CD4-positive, CD25-positive, alpha-beta regulatory T cell (primary cell): ENCODE results near the gene SLC7A8. TPM values are rescaled to one million over a fixed set of nuclear protein-coding genes. Genes with fewer than 3 reads are reported as not detected.

Experiments used
- polyA plus RNA-seq, 4 donors: library from polyadenylated mRNA; unstranded; fragments of 300-500 nt; fragmentation: Illumina TruSeq; gene quantifications; one replicate each; pipeline ENCODE4 v1.2.3, GENCODE V29; 2021
- total RNA-seq: library from RNA; stranded (reverse); gene quantifications from one replicate; pipeline ENCODE4 v1.2.3, GENCODE V29; 2022

SLC7A8 gene
- total and polyA plus RNA-seq, 5 donors from 2014 or later: 0.48 to 1.8 (median 1.1) TPM; not detected in 1

Other genes with a start within 250 kb of the SLC7A8 start
- 20.0 TPM for gene HAUS4, start 226.6 kb downstream of the SLC7A8 start, total RNA-seq
- 10 to 100 TPM; 30.0 to 41.9 (median 37.0) TPM for gene HAUS4, start 226.6 kb downstream of the SLC7A8 start, polyA plus RNA-seq
- 0.54 TPM for gene AJUBA, start 201.1 kb downstream of the SLC7A8 start, total RNA-seq
- gene AJUBA, start 201.1 kb downstream of the SLC7A8 start, polyA plus RNA-seq: 1 to 10 TPM in 1 of 4 donors, under 1 TPM in 3; 0.20 to 1.0 (median 0.71) TPM
- gene C14orf93, start 173.5 kb downstream of the SLC7A8 start, total RNA-seq: 8.5 TPM
- gene C14orf93, start 173.5 kb downstream of the SLC7A8 start, polyA plus RNA-seq: 1 to 10 TPM; 4.7 to 7.5 (median 6.9) TPM
- 13.8 TPM for gene PSMB5, start 148.8 kb downstream of the SLC7A8 start, total RNA-seq
- 10 to 100 TPM; 28.2 to 50.9 (median 39.5) TPM for gene PSMB5, start 148.8 kb downstream of the SLC7A8 start, polyA plus RNA-seq
- gene PSMB11, start 141.4 kb downstream of the SLC7A8 start, total RNA-seq: not detected
- not detected for gene PSMB11, start 141.4 kb downstream of the SLC7A8 start, polyA plus RNA-seq
- 2.9 TPM for gene CDH24, start 126.1 kb downstream of the SLC7A8 start, total RNA-seq
- gene CDH24, start 126.1 kb downstream of the SLC7A8 start, polyA plus RNA-seq: under 1 TPM; 0.17 to 0.79 (median 0.25) TPM
- 340 TPM for gene ACIN1, start 88.5 kb downstream of the SLC7A8 start, total RNA-seq
- 10 to 100 TPM in 1 of 4 donors, 1 to 10 TPM in 3; 6.8 to 10.1 (median 7.4) TPM for gene ACIN1, start 88.5 kb downstream of the SLC7A8 start, polyA plus RNA-seq
- gene C14orf119, start 88.2 kb downstream of the SLC7A8 start, total RNA-seq: 13.6 TPM
- 100 to 1,000 TPM; 131 to 187 (median 156) TPM for gene C14orf119, start 88.2 kb downstream of the SLC7A8 start, polyA plus RNA-seq
- not detected for gene CIROP, start 78.7 kb downstream of the SLC7A8 start, total RNA-seq
- under 1 TPM in 1 of 4 donors, not detected in 3; 0.23 TPM for gene CIROP, start 78.7 kb downstream of the SLC7A8 start, polyA plus RNA-seq
- gene CEBPE, start 64.4 kb downstream of the SLC7A8 start, total RNA-seq: not detected
- gene CEBPE, start 64.4 kb downstream of the SLC7A8 start, polyA plus RNA-seq: under 1 TPM in 3 of 4 donors, not detected in 1; 0.14 to 0.29 (median 0.24) TPM
- not detected for gene RNF212B, start 54.3 kb upstream of the SLC7A8 start, total RNA-seq
- gene RNF212B, start 54.3 kb upstream of the SLC7A8 start, polyA plus RNA-seq: not detected
- 3.3 TPM for gene HOMEZ, start 102.5 kb upstream of the SLC7A8 start, total RNA-seq
- 1 to 10 TPM; 4.7 to 7.4 (median 6.4) TPM for gene HOMEZ, start 102.5 kb upstream of the SLC7A8 start, polyA plus RNA-seq
- gene PPP1R3E, start 119.2 kb upstream of the SLC7A8 start, total RNA-seq: 33.2 TPM
- 1 to 10 TPM; 2.5 to 4.6 (median 2.9) TPM for gene PPP1R3E, start 119.2 kb upstream of the SLC7A8 start, polyA plus RNA-seq
- gene BCL2L2, start 123.2 kb upstream of the SLC7A8 start, total RNA-seq: 2.6 TPM
- not detected for gene BCL2L2, start 123.2 kb upstream of the SLC7A8 start, polyA plus RNA-seq
- gene PABPN1, start 137.8 kb upstream of the SLC7A8 start, total RNA-seq: 188 TPM
- gene PABPN1, start 137.8 kb upstream of the SLC7A8 start, polyA plus RNA-seq: 100 to 1,000 TPM in 1 of 4 donors, 10 to 100 TPM in 3; 78.8 to 102 (median 89.3) TPM
- gene SLC22A17, start 169.2 kb upstream of the SLC7A8 start, total RNA-seq: 3.2 TPM
- 1 to 10 TPM in 3 of 4 donors, under 1 TPM in 1; 0.94 to 3.2 (median 2.1) TPM for gene SLC22A17, start 169.2 kb upstream of the SLC7A8 start, polyA plus RNA-seq
- not detected for gene EFS, start 181.5 kb upstream of the SLC7A8 start, total RNA-seq
- not detected for gene EFS, start 181.5 kb upstream of the SLC7A8 start, polyA plus RNA-seq
- not detected for gene IL25, start 189.1 kb upstream of the SLC7A8 start, total RNA-seq
- gene IL25, start 189.1 kb upstream of the SLC7A8 start, polyA plus RNA-seq: not detected
- 2.8 TPM for gene CMTM5, start 193.4 kb upstream of the SLC7A8 start, total RNA-seq
- gene CMTM5, start 193.4 kb upstream of the SLC7A8 start, polyA plus RNA-seq: not detected
- gene MYH6, start 224.6 kb upstream of the SLC7A8 start, total RNA-seq: not detected
- not detected for gene MYH6, start 224.6 kb upstream of the SLC7A8 start, polyA plus RNA-seq